GM20000 (cell line): Measurements from ENCODE around the gene C11orf87.

ENCODE experiments used
- DNase-seq: peaks from one replicate; pipeline ENCODE4 v3.0.0; 2012; ENCODE audit warnings: low spot score
- CTCF ChIP-seq: IDR thresholded peaks from 2 replicates; pipeline ENCODE4 v1.5.1; 2012; ENCODE audit warnings: mild to moderate bottlenecking, control low read depth; ENCODE audit errors: extremely low read depth, missing control alignments

Gene C11orf87

GRCh38 chr11:109424901-109425300, 2.9 kb downstream of the C11orf87 start:
- DNase-seq: peak; percentile 19
- TF ChIP-seq CTCF: no peak

GRCh38 chr11:109425554-109425953, 3.6 kb downstream of the C11orf87 start:
- TF ChIP-seq CTCF: no peak
- DNase-seq: no peak

GRCh38 chr11:109426442-109427240, 4.7 kb downstream of the C11orf87 start:
- no peak for TF ChIP-seq CTCF
- DNase-seq: peak; percentile 8

- DNase-seq: no peak
- TF ChIP-seq CTCF: no peak
Observed at GRCh38 chr11:109432105-109432504, 10.1 kb downstream of the C11orf87 start.

GRCh38 chr11:109433753-109434256, 11.8 kb downstream of the C11orf87 start:
- DNase-seq: no peak
- TF ChIP-seq CTCF: no peak

- no peak for DNase-seq
- no peak for TF ChIP-seq CTCF
Observed at GRCh38 chr11:109435121-109435742, 13.2 kb downstream of the C11orf87 start.

GRCh38 chr11:109439684-109440083, 17.7 kb downstream of the C11orf87 start:
- no peak for TF ChIP-seq CTCF
- DNase-seq: no peak
